B cell (primary cell): ENCODE results near the gene ADRB1. TPM values are rescaled to one million over a fixed set of nuclear protein-coding genes. Genes with fewer than 3 reads are reported as not detected.

Experiments used
- ATAC-seq: fragments of 200-7000 bp; cut with Tn5 transposase; one replicate; pipeline ENCODE4 v1.10.0; 2021; ENCODE audit warnings: low read depth, mild to moderate bottlenecking, moderate number of reproducible peaks, moderate library complexity
- CTCF ChIA-PET: fragments of 350-600 bp; sonication (Branson Sonifier 250); formaldehyde crosslinking; loops from one replicate; lab custom pipeline; 2021; ENCODE audit warnings: antibody characterized with exemption, inconsistent platforms; lab: Charles Lee
- POLR2A ChIA-PET: fragments of 350-600 bp; sonication (Branson Sonifier 250); formaldehyde crosslinking; loops from one replicate; lab custom pipeline; 2021; ENCODE audit warnings: antibody characterized with exemption; lab: Charles Lee
- DNase-seq: peaks from one replicate; pipeline ENCODE4 v3.0.0; 2013
- H2AFZ ChIP-seq: 2 replicates; pipeline ENCODE4 v1.6.1; 2012; ENCODE audit warnings: mild to moderate bottlenecking, low read depth, low read length; ENCODE audit not compliant: insufficient read depth, poor library complexity, severe bottlenecking
- H3K27ac ChIP-seq, 2 donors: 1 replicate in 1 of 2; 2 replicates in 1 of 2; pipeline ENCODE4 v1.5.1; 2012 to 2013; ENCODE audit warnings: low read length in 2 of 2, mild to moderate bottlenecking in 2 of 2, moderate library complexity in 1 of 2
- H3K27me3 ChIP-seq, 4 experiments: fragments of 200-600 bp in 1 of 4; sonication (generic) in 1 of 4; replicated peaks in 1 of 4; 1 replicate in 2 of 4; 2 replicates in 2 of 4; pipeline versions ENCODE4 v1.6.1 to v1.7.0; 2013 to 2016; ENCODE audit warnings: low read length in 3 of 4, mild to moderate bottlenecking in 2 of 4, mixed read lengths in 1 of 4, moderate library complexity in 1 of 4; ENCODE audit not compliant: insufficient read depth in 4 of 4, control insufficient read depth in 3 of 4; ENCODE audit errors: control extremely low read depth in 1 of 4
- H3K36me3 ChIP-seq, 2 experiments: replicated peaks in 1 of 2; 1 replicate in 1 of 2; 2 replicates in 1 of 2; pipeline versions ENCODE4 v1.6.1 to v1.7.1; 2013; ENCODE audit warnings: low read length in 1 of 2; ENCODE audit not compliant: insufficient read depth in 2 of 2, control insufficient read depth in 1 of 2; ENCODE audit errors: control extremely low read depth in 1 of 2, extremely low read depth in 1 of 2
- H3K4me1 ChIP-seq, 2 donors: fragments of 200-600 bp in 1 of 2; sonication (generic) in 1 of 2; 1 replicate in 1 of 2; 2 replicates in 1 of 2; pipeline versions ENCODE4 v1.5.1 to v1.6.1; 2013 to 2017; ENCODE audit warnings: low read length in 2 of 2; ENCODE audit not compliant: control insufficient read depth in 2 of 2, insufficient read depth in 2 of 2
- H3K4me2 ChIP-seq: replicated peaks from 2 replicates; pipeline ENCODE3; 2012; ENCODE audit warnings: mild to moderate bottlenecking, low read depth, low read length; ENCODE audit not compliant: poor library complexity, severe bottlenecking
- H3K4me3 ChIP-seq, 5 experiments: fragments of 200-600 bp in 1 of 5; sonication (generic) in 1 of 5; 1 replicate in 3 of 5; 2 replicates in 2 of 5; pipeline versions ENCODE4 v1.5.1 to v1.7.0; 2011 to 2016; ENCODE audit warnings: low read length in 4 of 5, mild to moderate bottlenecking in 4 of 5, low read depth in 2 of 5, control low read depth in 1 of 5, moderate library complexity in 1 of 5; ENCODE audit not compliant: insufficient read depth in 1 of 5; ENCODE audit errors: control extremely low read depth in 1 of 5, extremely low read depth in 1 of 5
- H3K79me2 ChIP-seq: fragments of 200-600 bp; sonication (generic); one replicate; pipeline ENCODE4 v1.6.0; 2016; ENCODE audit warnings: low read length; ENCODE audit not compliant: control insufficient read depth, insufficient read depth
- H3K9ac ChIP-seq: fragments of 200-600 bp; sonication (generic); 2 replicates; pipeline ENCODE4 v1.6.1; 2017; ENCODE audit warnings: mild to moderate bottlenecking, low read length, moderate library complexity
- H3K9me3 ChIP-seq, 3 donors: one replicate each; pipeline versions ENCODE4 v1.6.1 to v1.7.1; 2013; ENCODE audit warnings: low read length in 2 of 3; ENCODE audit not compliant: control insufficient read depth in 2 of 3, insufficient read depth in 1 of 3; ENCODE audit errors: control extremely low read depth in 1 of 3
- H4K20me1 ChIP-seq: 2 replicates; pipeline ENCODE4 v1.6.0; 2012; ENCODE audit warnings: mild to moderate bottlenecking, low read length; ENCODE audit not compliant: insufficient read depth, control insufficient read depth, poor library complexity, severe bottlenecking
- H3K27ac Mint-ChIP-seq: one replicate; pipeline ENCODE4 v1.8.0; 2021; ENCODE audit warnings: mixed read lengths
- H3K27me3 Mint-ChIP-seq: one replicate; pipeline ENCODE4 v1.8.0; 2021; ENCODE audit warnings: mixed read lengths
- H3K4me1 Mint-ChIP-seq: one replicate; pipeline ENCODE4 v1.8.0; 2021; ENCODE audit warnings: mixed read lengths
- H3K4me3 Mint-ChIP-seq: one replicate; pipeline ENCODE4 v1.8.0; 2021; ENCODE audit warnings: mixed read lengths
- H3K9me3 Mint-ChIP-seq: one replicate; pipeline ENCODE4 v1.8.0; 2022; ENCODE audit warnings: mixed read lengths; ENCODE audit not compliant: insufficient read depth
- CTCF ChIP-seq: fragments of 200-600 bp; IDR thresholded peaks from one replicate; pipeline ENCODE4 v1.8.0; 2022; ENCODE audit warnings: antibody characterized with exemption, mild to moderate bottlenecking
- EZH2 ChIP-seq: IDR thresholded peaks from 2 replicates; pipeline ENCODE4 v1.6.1; 2012; ENCODE audit warnings: borderline replicate concordance, low read depth, mild to moderate bottlenecking, moderate library complexity, low read length; ENCODE audit not compliant: insufficient read depth, poor library complexity, severe bottlenecking
- WGBS: methylation state at CpG from one replicate; pipeline ENCODE4 v1.1.5; 2013; ENCODE audit warnings: missing lambda C conversion rate; ENCODE audit not compliant: insufficient coverage; 5-methylcytosine and 5-hydroxymethylcytosine counted together
- intact Hi-C: fragments of 100-400 bp; cut with micrococcal nuclease; formaldehyde crosslinking; loops from one replicate; pipeline ENCODE4 v1.10.0; 2022
- polyA plus RNA-seq: library from polyadenylated mRNA; depleted of rRNA; stranded (reverse); fragments of >200 nt; gene quantifications from 2 replicates; pipeline ENCODE4 v1.2.3, GENCODE V29; 2012
- total RNA-seq, 2 donors: library from RNA; stranded (reverse); fragments of 120-200 nt in 1 of 2; gene quantifications; 1 replicate in 1 of 2; 2 replicates in 1 of 2; pipeline versions ENCODE4 v1.2.3 to v1.2.4, GENCODE V29; 2013 to 2022

The ADRB1 gene
- total and polyA plus RNA-seq, 2 donors (not counting 1 experiment from before 2014, with no cell fraction given): 0.10 TPM; not detected in 1

DNA sequence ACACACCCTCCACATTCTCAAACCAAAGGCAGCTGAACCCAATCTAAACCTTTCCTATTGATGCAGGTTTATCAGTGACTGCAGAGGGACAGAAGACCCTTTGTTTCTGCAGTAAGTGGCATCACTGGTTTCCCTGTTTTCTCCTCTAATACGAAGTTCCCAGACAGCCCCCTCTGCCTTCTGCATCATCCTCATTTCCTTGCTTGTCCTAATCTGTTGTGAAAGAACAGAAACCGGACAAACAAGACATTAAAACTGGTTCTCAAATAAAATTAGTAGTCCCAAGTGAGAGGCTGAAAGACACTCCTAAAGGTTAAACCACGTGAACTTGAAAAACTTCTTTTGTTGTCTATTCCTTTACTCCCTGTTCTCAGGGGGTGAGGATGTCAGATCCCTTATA is 10.1 kb upstream of the ADRB1 start:
- H3K27me3 Mint-ChIP-seq: peaks cover 3% of the 10 kb centered on the region
- no peak for TF ChIP-seq EZH2
- TF ChIP-seq CTCF: no peak
- Histone ChIP-seq H3K4me3 (no peak overlapping the region), H3K27ac (no peak overlapping the region), H4K20me1 (no peaks in the 10 kb centered on the region), H3K27me3 (no peaks in the 10 kb centered on the region), H3K4me2 (no peak overlapping the region), H2AFZ (no peak overlapping the region), H3K9ac (no peak overlapping the region), H3K4me1 (no peaks in the 10 kb centered on the region), H3K79me2 (no peaks in the 10 kb centered on the region), H3K9me3 (no peaks in the 10 kb centered on the region), H3K36me3 (no peaks in the 10 kb centered on the region)
- ChIA-PET CTCF (no interaction called here), POLR2A (interaction anchor here (0.6 kb wide), 1 partner anchor 350 kb away, joined by 4 read pairs; no protein-coding TSS in a partner anchor)
- DNase-seq: no peak
- H3K9me3 Mint-ChIP-seq: no peaks in the 10 kb centered on the region
- no peak overlapping the region for H3K27ac Mint-ChIP-seq
- intact Hi-C loops: no loop called here
- no peaks in the 10 kb centered on the region for H3K4me1 Mint-ChIP-seq
- no peak for ATAC-seq
- WGBS: 100% methylated on average over 2 of the region's 3 CpGs
- H3K4me3 Mint-ChIP-seq: no peak overlapping the region

GRCh38 chr10:114034923-114035645 is 8.6 kb upstream of the ADRB1 start:
- no peak overlapping the region for H3K27ac Mint-ChIP-seq
- CTCF ChIA-PET: interaction anchor here (1.2 kb wide), 1 partner anchor 12 kb away, joined by 4 read pairs; no protein-coding TSS in a partner anchor

More at GRCh38 chr10:114034923-114035645, 8.6 kb upstream of the ADRB1 start:
- H3K9me3 ChIP-seq: no peaks in the 10 kb centered on the region
- H3K4me2 ChIP-seq: no peak overlapping the region
- Mint-ChIP-seq H3K27me3 (peaks cover 12% of the 10 kb centered on the region), H3K4me3 (no peak overlapping the region), H3K4me1 (no peaks in the 10 kb centered on the region), H3K9me3 (no peaks in the 10 kb centered on the region)
- H3K4me3 ChIP-seq: no peak overlapping the region
- intact Hi-C loops: no loop called here
- TF ChIP-seq EZH2 (no peak), CTCF (no peak)
- POLR2A ChIA-PET: no interaction called here
- DNase-seq (no peak), ATAC-seq (no peak)
- 90% methylated on average over 2 of the region's 12 CpGs for WGBS
- no peak overlapping the region for H3K9ac ChIP-seq
- H3K4me1 ChIP-seq: no peaks in the 10 kb centered on the region
- no peaks in the 10 kb centered on the region for H3K79me2 ChIP-seq
- H3K36me3 ChIP-seq: no peaks in the 10 kb centered on the region
- no peaks in the 10 kb centered on the region for H4K20me1 ChIP-seq
- no peak overlapping the region for H2AFZ ChIP-seq
- H3K27me3 ChIP-seq: peaks cover 0 to 1% (median 0%) of the 10 kb centered on the region in 4 experiments
- H3K27ac ChIP-seq: no peak overlapping the region
